ENCODE measurements around the gene CELA2A. TPM values are rescaled to one million over a fixed set of nuclear protein-coding genes. Genes with fewer than 3 reads are reported as not detected.

Gene CELA2A
- total RNA-seq, 2 donors from 2014 or later = 3.6 TPM; not detected in 1

GRCh38 chr1:15507278-15507677 lies 50.7 kb downstream of the CELA2A start:
- Histone ChIP-seq H3K4me3 (no peak overlapping the region), H3K27ac (no peak overlapping the region), H3K9ac (ENCODE audit: low read depth in 2 of 2, low read length in 2 of 2) (no peak overlapping the region), H3K27me3 (no peaks in the 10 kb centered on the region), H3K36me3 (no peaks in the 10 kb centered on the region), H3K9me3 (no peaks in the 10 kb centered on the region), H3K4me1 (no peaks in the 10 kb centered on the region)
- DNase-seq = no peak
- intact Hi-C loops (cut with DNase I) = no loop called here
- no peak for TF ChIP-seq CTCF (IDR thresholded peaks at IDR 0.05)

- no peak for TF ChIP-seq CTCF (IDR thresholded peaks at IDR 0.05)
- no peaks in the 10 kb centered on the region for H3K9me3 ChIP-seq
- no peak for DNase-seq
- no peaks in the 10 kb centered on the region for H3K4me1 ChIP-seq
- H3K27me3 ChIP-seq = no peaks in the 10 kb centered on the region
- H3K4me3 ChIP-seq = no peak overlapping the region
- H3K9ac ChIP-seq (ENCODE audit: low read depth in 2 of 2, low read length in 2 of 2) = no peak overlapping the region
- H3K27ac ChIP-seq = no peak overlapping the region
- intact Hi-C loops (cut with DNase I) = no loop called here
- H3K36me3 ChIP-seq = no peaks in the 10 kb centered on the region
Observed at GRCh38 chr1:15508700-15509487, 52.4 kb downstream of the CELA2A start.

GRCh38 chr1:15509586-15509985 lies 53.1 kb downstream of the CELA2A start:
- H3K9ac ChIP-seq (ENCODE audit: low read depth in 2 of 2, low read length in 2 of 2) = no peak overlapping the region
- DNase-seq = no peak
- intact Hi-C loops (cut with DNase I) = no loop called here
- H3K36me3 ChIP-seq = no peaks in the 10 kb centered on the region
- H3K9me3 ChIP-seq = no peaks in the 10 kb centered on the region
- no peak overlapping the region for H3K4me3 ChIP-seq
- no peak overlapping the region for H3K27ac ChIP-seq
- no peaks in the 10 kb centered on the region for H3K4me1 ChIP-seq
- TF ChIP-seq CTCF (IDR thresholded peaks at IDR 0.05) = no peak
- H3K27me3 ChIP-seq = no peaks in the 10 kb centered on the region

GRCh38 chr1:15510611-15511405 lies 54.3 kb downstream of the CELA2A start:
- intact Hi-C loops (cut with DNase I) = no loop called here
- no peak for DNase-seq
- H3K9ac ChIP-seq (ENCODE audit: low read depth in 2 of 2, low read length in 2 of 2) = no peak overlapping the region
- H3K27me3 ChIP-seq = no peaks in the 10 kb centered on the region
- H3K27ac ChIP-seq = no peak overlapping the region
- H3K4me3 ChIP-seq = no peak overlapping the region
- H3K9me3 ChIP-seq = no peaks in the 10 kb centered on the region
- TF ChIP-seq CTCF (IDR thresholded peaks at IDR 0.05) = no peak
- no peaks in the 10 kb centered on the region for H3K4me1 ChIP-seq
- no peaks in the 10 kb centered on the region for H3K36me3 ChIP-seq

- Histone ChIP-seq H3K4me3 (no peak overlapping the region), H3K9me3 (no peaks in the 10 kb centered on the region), H3K27me3 (no peaks in the 10 kb centered on the region), H3K4me1 (no peaks in the 10 kb centered on the region), H3K27ac (no peak overlapping the region), H3K36me3 (no peaks in the 10 kb centered on the region), H3K9ac (ENCODE audit: low read depth in 2 of 2, low read length in 2 of 2) (no peak overlapping the region)
- intact Hi-C loops (cut with DNase I) = no loop called here
- no peak for DNase-seq
- TF ChIP-seq CTCF (IDR thresholded peaks at IDR 0.05) = no peak
Observed at GRCh38 chr1:15513192-15513591, 56.7 kb downstream of the CELA2A start.
